Esophagus mucosa (tissue), 1 donor: ENCODE results near the gene PRND. TPM values are rescaled to one million over a fixed set of nuclear protein-coding genes. Genes with fewer than 3 reads are reported as not detected.

Experiments used
- total RNA-seq: library from RNA; stranded (reverse); gene quantifications from one replicate; pipeline ENCODE4 v1.2.4, GENCODE V29; 2023
- donor health status: DM: yes; HTN: yes; CAD: no.

PRND gene
- total RNA-seq, 1 donor from 2014 or later = not detected

Other genes with a start within 250 kb of the PRND start
- gene PRNP, start 35.5 kb upstream of the PRND start, total RNA-seq = 75.6 TPM
- gene RASSF2, start 101.7 kb downstream of the PRND start, total RNA-seq = 1.6 TPM